GM13976 (cell line): Measurements from ENCODE around the gene PLEKHM1.

Source experiments
- DNase-seq: peaks from one replicate; pipeline ENCODE4 v3.0.0; 2012; ENCODE audit warnings: low spot score
- in situ Hi-C: fragments of 300-500 bp; cut with MboI; formaldehyde crosslinking; loops from one replicate; pipeline ENCODE4 v1.12.0; 2022; ENCODE audit warnings: low sequenced_read_pairs, mixed read lengths, inconsistent platforms; ENCODE audit not compliant: unreplicated experiment
- TF ChIP-seq, protein P1 (sequence below): IDR thresholded peaks from 2 replicates; pipeline ENCODE4 v1.5.1; 2012; ENCODE audit warnings: borderline replicate concordance, mild to moderate bottlenecking; ENCODE audit not compliant: insufficient read depth; ENCODE audit errors: extremely low read depth, missing control alignments, control extremely low read depth

Gene PLEKHM1

GRCh38 chr17:45432405-45433158 is 57.9 kb downstream of the PLEKHM1 start, which contains the start of gene ARHGAP27:
ARHGAP27 (minus strand) TSS chr17:45432870; CDS start chr17:45430279, 2,591 bp downstream.
- in situ Hi-C loops, result no loop called here
- peak; percentile 43 for DNase-seq
- TF ChIP-seq, protein P1, sequence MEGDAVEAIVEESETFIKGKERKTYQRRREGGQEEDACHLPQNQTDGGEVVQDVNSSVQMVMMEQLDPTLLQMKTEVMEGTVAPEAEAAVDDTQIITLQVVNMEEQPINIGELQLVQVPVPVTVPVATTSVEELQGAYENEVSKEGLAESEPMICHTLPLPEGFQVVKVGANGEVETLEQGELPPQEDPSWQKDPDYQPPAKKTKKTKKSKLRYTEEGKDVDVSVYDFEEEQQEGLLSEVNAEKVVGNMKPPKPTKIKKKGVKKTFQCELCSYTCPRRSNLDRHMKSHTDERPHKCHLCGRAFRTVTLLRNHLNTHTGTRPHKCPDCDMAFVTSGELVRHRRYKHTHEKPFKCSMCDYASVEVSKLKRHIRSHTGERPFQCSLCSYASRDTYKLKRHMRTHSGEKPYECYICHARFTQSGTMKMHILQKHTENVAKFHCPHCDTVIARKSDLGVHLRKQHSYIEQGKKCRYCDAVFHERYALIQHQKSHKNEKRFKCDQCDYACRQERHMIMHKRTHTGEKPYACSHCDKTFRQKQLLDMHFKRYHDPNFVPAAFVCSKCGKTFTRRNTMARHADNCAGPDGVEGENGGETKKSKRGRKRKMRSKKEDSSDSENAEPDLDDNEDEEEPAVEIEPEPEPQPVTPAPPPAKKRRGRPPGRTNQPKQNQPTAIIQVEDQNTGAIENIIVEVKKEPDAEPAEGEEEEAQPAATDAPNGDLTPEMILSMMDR, result no peak

GRCh38 chr17:45431531-45432404 is 58.8 kb downstream of the PLEKHM1 start:
- peak; percentile 94 for DNase-seq
- TF ChIP-seq, protein P1, result no peak
- in situ Hi-C loops, result no loop called here

DNA sequence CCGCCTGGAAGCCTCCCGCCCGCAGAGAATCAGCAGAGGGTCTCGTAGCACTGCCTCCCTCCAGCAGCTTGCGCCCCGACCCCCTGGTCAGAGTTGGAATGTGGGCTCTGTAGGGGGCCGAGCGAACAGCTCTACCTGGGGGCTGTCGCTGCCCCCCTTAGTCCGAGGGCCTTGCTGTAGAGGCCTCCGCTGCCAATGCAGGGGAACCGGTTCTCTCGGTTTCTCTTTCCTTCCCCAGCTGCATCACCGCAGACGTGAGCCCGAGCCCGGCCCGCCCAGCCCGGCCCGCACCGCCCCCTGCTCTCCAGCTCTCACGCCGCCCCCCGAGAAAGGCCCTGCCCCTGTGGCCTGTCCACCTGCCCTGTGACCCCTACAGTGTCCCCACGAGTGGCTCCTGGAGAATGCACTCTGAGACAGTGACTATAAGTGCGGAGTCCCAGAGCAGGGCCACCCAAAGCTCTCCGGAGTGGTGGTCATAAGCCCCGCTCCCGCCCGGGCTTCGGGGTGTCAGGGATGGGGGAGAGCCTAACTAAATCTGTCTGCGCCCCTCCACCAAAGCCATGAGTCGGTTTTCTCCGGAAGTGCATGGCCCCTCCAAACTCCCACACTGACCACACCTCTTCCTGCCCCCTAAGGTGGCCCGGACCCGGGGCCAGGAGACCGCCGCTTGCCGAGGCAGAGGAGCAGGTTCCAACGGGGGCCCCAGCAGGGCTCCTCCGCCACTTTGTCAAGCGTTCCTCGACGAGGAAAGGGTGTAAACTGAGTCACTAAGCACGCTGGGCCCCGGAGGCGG is 59.6 kb downstream of the PLEKHM1 start:
- peak; percentile 90 for DNase-seq
- in situ Hi-C loops, result no loop called here
- TF ChIP-seq, protein P1, result no peak

DNA sequence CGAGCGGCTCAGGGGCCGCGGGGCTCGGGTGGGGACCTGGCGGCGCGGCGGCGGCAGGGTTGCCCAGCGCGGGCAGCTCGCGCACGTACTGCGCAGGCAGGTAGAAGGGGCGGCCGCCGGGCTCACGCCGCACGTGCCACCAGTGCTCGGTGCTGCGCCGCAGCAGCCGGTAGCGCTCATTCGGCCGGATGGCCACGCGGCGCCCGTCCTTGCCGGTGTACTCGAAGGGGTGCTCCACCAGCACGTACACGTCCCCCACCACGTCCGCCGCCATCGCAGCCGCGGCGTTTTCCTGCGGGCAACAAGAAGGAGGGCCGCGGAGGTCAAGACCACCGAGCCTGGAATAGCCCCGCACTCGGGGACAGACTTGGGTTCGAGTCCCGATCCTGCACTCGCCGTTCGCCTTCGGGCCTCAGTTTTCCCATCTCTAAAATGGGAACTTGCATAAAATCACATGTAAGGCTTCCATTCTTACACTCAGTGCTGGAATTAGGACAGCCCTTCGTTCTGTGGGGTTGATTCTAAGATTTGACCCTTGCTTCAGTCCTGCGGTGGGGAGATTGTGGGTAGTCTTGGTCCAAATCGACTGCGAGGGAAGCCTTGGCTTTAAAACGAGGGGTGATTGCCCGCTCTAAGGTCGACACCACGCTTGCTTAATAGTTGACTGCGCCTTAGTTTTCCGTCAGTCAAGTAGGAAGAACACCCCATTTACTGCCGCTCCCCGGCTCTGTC is 60.3 kb downstream of the PLEKHM1 start:
- no peak for DNase-seq

GRCh38 chr17:45429339-45430005 is 61.0 kb downstream of the PLEKHM1 start:
- TF ChIP-seq, protein P1, result no peak
- no peak for DNase-seq
- in situ Hi-C loops, result no loop called here

More for the DNA sequence above, 60.3 kb downstream of the PLEKHM1 start:
- in situ Hi-C loops, result no loop called here
- TF ChIP-seq, protein P1, result no peak
